Measurements from ENCODE around the gene LIN54. TPM values are rescaled to one million over a fixed set of nuclear protein-coding genes. Genes with fewer than 3 reads are reported as not detected.
A peak's percentile ranks its signal among the peaks of the same experiment; 100 is the strongest.

LIN54 gene
- total RNA-seq, 6 donors from 2014 or later = 4.2 to 11.7 (median 9.5) TPM

DNA sequence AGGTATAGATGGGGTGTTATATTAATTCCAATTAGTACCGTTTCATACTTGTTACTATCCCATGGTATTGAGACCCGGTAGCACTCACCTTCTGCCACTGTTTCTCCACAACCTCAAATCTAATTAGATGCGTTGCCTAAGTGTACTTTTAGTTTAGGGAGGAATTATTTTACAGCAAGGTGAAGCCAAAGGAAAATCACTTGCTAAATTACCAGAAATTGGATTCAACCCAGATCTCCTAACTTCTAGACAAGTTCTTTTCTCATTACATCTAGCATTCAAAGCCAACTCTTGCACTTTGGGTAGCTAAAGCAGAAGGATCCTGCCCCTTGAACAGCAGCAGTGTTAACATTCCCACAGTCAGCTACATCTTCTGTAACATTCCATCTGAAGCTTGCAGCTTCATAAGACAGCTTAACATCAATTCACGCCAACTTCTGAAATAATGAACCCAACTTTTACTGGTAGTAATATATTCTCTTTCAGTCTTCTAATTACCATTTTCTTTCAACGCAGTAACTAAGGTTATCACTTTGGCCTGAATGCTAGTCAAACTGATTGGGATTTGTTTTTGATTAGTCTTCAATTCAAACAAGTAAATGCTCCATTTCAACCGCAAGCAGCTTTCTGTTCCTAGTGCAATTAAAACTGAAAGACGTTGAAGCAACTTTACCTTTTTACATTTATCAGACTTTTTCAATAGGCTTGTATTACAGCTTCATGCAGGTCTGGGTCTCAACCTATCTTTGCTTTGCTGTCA, 118.7 kb downstream of the LIN54 start:
- peak in 1 of 2 donors; percentile 0 for ATAC-seq (ENCODE audit: low FRiP score in 2 of 2)

DNA sequence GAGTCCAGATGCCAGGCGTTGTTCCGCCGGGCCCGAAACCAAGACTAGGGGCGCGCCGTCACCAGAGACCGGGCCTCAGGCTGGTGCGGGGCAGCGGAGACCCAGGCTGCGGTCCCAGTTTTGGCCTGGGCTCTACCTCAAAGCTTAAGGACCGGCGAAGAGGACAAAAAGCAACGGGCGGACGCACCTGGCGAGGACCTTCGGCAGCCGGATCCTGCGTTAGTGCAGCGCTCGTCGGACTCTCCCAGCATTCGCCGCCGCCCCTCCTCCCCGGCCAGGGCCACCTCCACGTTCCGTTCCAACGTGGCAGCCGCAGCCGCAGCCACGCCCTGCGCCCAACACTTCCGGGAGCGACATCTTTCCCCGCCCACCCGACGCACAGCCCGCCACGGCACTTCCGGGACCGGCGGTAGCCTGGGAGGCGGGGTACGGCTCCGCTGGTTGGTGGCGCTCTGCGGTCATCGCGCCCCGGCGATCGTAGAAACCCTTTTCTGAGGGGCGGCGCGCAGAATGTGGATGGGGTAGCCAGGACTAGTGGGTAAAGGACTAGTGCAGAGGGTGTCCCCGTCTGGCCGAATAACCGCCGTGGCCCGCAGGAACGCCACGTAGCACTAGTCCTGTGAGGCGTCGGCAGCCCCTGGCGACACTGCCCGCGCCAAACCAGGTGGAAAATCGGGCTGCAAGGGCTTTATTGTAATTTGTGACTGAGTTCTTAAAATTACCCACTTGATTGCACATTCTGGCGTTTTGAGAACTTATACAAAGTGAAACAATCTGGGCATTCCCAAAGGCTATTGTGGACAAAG, 119.5 kb downstream of the LIN54 start, which contains the start of gene SEC31A:
SEC31A (minus strand) TSS at position 253 of the 806 bp plus-strand sequence. CDS start 9,217 bp downstream, outside the sequence.
- ATAC-seq (ENCODE audit: low FRiP score in 2 of 2) (peak; percentile 99 to 100), DNase-seq (peak; percentile 96 to 99)
- peak within 1 kb of the TSS; percentile 31 to 75 (median 72) for H3K4me3 ChIP-seq
- H3K9me3 ChIP-seq = no peaks in the 10 kb centered on the region
- TF ChIP-seq, protein P1, sequence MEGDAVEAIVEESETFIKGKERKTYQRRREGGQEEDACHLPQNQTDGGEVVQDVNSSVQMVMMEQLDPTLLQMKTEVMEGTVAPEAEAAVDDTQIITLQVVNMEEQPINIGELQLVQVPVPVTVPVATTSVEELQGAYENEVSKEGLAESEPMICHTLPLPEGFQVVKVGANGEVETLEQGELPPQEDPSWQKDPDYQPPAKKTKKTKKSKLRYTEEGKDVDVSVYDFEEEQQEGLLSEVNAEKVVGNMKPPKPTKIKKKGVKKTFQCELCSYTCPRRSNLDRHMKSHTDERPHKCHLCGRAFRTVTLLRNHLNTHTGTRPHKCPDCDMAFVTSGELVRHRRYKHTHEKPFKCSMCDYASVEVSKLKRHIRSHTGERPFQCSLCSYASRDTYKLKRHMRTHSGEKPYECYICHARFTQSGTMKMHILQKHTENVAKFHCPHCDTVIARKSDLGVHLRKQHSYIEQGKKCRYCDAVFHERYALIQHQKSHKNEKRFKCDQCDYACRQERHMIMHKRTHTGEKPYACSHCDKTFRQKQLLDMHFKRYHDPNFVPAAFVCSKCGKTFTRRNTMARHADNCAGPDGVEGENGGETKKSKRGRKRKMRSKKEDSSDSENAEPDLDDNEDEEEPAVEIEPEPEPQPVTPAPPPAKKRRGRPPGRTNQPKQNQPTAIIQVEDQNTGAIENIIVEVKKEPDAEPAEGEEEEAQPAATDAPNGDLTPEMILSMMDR (IDR thresholded peaks at IDR 0.05) = peak in 3 of 6 experiments; percentile 4 to 44 (median 18)
- peak; percentile 98 for TF ChIP-seq POLR2AphosphoS5 (IDR thresholded peaks at IDR 0.05)
- peak in 1 of 4 donors; percentile 77 for TF ChIP-seq EP300 (IDR thresholded peaks at IDR 0.05)
- TF ChIP-seq POLR2A (IDR thresholded peaks at IDR 0.05) = peak in 3 of 4 donors; percentile 95 to 98 (median 95)
- H3K36me3 ChIP-seq = peaks cover 4 to 34% (median 13%) of the 10 kb centered on the region in 4 donors
- peak within 1 kb of the TSS; percentile 94 to 98 (median 97) for H3K27ac ChIP-seq
- WGBS, 2 donors = 0% methylated on average over 2 to 45 of the region's 71 CpGs
- H3K27me3 ChIP-seq = no peaks in the 10 kb centered on the region
- peaks cover 20 to 44% (median 30%) of the 10 kb centered on the region in 4 donors for H3K4me1 ChIP-seq

More for the DNA sequence above, 118.7 kb downstream of the LIN54 start:
- Histone ChIP-seq H3K4me3 (peak overlapping the region; percentile 31 to 75 (median 72)), H3K9me3 (no peaks in the 10 kb centered on the region), H3K4me1 (peaks cover 15 to 36% (median 24%) of the 10 kb centered on the region in 4 donors), H3K27ac (peak overlapping the region; percentile 94 to 98 (median 97)), H3K36me3 (peaks cover 4 to 36% (median 15%) of the 10 kb centered on the region in 4 donors), H3K27me3 (no peaks in the 10 kb centered on the region)
- DNase-seq = no peak
- 36 to 37% methylated on average over 7 of the region's 7 CpGs for WGBS, 2 donors
- TF ChIP-seq POLR2A (IDR thresholded peaks at IDR 0.05) (no peak), POLR2AphosphoS5 (IDR thresholded peaks at IDR 0.05) (no peak), EP300 (IDR thresholded peaks at IDR 0.05) (no peak)
- TF ChIP-seq, protein P1 (IDR thresholded peaks at IDR 0.05) = no peak

DNA sequence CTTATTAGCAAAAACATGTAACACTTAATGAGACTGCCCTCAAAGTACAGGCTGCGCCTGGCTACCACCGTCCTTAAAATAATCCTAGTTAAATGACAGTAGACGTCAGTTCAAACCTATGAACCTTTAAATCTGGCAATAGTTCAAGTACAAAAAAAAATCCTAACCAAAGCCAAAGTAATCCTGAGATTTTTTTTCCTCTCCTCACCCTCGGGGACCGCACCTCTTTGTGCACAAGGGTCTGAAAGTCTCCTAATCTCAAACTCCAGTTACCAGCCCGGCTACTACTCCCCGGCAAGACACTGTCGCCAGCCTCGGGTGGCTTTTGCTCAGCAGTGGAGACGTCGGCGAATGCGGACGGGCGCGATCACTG, 120.1 kb downstream of the LIN54 start:
- Histone ChIP-seq H3K27ac (peak overlapping the region; percentile 94 to 98 (median 97)), H3K27me3 (no peaks in the 10 kb centered on the region), H3K4me1 (peaks cover 26 to 50% (median 36%) of the 10 kb centered on the region in 4 donors), H3K36me3 (peaks cover 4 to 28% (median 12%) of the 10 kb centered on the region in 4 donors), H3K9me3 (no peaks in the 10 kb centered on the region), H3K4me3 (peak overlapping the region; percentile 31 to 75 (median 72))
- 0 to 1% methylated on average over 14 to 16 of the region's 16 CpGs for WGBS, 2 donors
- TF ChIP-seq POLR2AphosphoS5 (IDR thresholded peaks at IDR 0.05) = no peak
- no peak for TF ChIP-seq EP300 (IDR thresholded peaks at IDR 0.05)
- TF ChIP-seq, protein P1 (IDR thresholded peaks at IDR 0.05) = peak in 1 of 6 experiments; percentile 5
- TF ChIP-seq POLR2A (IDR thresholded peaks at IDR 0.05) = no peak
- ATAC-seq (ENCODE audit: low FRiP score in 2 of 2) = peak in 1 of 2 donors; percentile 11
- no peak for DNase-seq

DNA sequence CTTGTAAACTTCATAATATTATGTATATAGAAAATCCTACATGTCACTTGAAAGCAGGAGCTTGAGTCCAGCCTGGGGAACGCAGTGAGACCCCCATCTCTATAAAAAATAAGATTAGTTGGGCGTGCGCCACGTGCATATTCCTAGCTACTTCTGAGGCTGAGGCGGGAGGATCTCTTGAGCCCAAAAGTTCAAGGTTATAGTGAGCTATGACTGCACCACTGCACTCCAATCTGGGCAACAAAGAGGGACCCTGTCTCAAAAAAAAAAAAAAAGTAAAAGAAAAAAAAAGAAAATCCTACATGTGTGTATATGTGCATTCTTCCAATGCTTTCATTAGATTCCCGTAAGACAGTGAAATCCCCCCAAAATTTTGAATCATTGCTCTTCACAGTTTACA, 121.3 kb downstream of the LIN54 start:
- Histone ChIP-seq H3K27me3 (no peaks in the 10 kb centered on the region), H3K4me3 (peak overlapping the region in 3 of 4 donors; percentile 72 to 75 (median 73)), H3K9me3 (no peaks in the 10 kb centered on the region), H3K4me1 (peaks cover 29 to 52% (median 41%) of the 10 kb centered on the region in 4 donors), H3K27ac (peak overlapping the region in 1 of 4 donors; percentile 96), H3K36me3 (peaks cover 4 to 16% (median 8%) of the 10 kb centered on the region in 4 donors)
- ATAC-seq (ENCODE audit: low FRiP score in 2 of 2) (no peak), DNase-seq (no peak)
- TF ChIP-seq POLR2AphosphoS5 (IDR thresholded peaks at IDR 0.05) = no peak
- TF ChIP-seq, protein P1 (IDR thresholded peaks at IDR 0.05) = no peak
- WGBS, 2 donors = 87 to 88% methylated on average over 6 of the region's 6 CpGs
